HG03378 (cell line): ENCODE measurements around the gene MAD1L1.
"Not testable (repeated sequence)": the region's sequence is repeated elsewhere in the genome, so short reads cannot be mapped to it uniquely, and the experiment has no call there.

Experiments used
- ATAC-seq: cut with Tn5 transposase; IDR thresholded peaks from one replicate; pipeline ENCODE4 v1.9.1; 2021; ENCODE audit warnings: mild to moderate bottlenecking, moderate library complexity; ENCODE audit not compliant: unreplicated experiment

Gene MAD1L1

GRCh38 chr7:1978656-1979590 lies 253.8 kb downstream of the MAD1L1 start:
- ATAC-seq, result no peak

GRCh38 chr7:1977876-1978441 lies 254.8 kb downstream of the MAD1L1 start:
- ATAC-seq, result no peak

GRCh38 chr7:1977059-1977875 lies 255.5 kb downstream of the MAD1L1 start:
- no peak for ATAC-seq

DNA sequence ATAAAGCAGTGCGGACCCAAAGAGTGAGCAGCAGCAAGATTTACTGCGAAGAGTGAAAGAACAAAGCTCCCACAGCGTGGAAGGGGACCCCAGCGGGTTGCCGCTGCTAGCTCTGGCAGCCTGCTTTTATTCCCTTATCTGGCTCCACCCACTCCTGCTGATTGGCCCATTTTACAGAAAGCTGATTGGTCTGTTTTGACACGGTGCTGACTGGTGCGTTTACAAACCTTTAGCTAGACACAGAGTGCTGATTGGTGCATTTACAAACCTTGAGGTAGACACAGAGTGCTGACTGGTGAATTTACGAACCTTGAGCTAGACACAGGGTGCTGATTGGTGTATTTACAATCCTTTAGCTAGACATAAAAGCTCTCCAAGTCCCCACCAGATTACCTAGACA lies 256.2 kb downstream of the MAD1L1 start:
- ATAC-seq, result not testable (repeated sequence)

DNA sequence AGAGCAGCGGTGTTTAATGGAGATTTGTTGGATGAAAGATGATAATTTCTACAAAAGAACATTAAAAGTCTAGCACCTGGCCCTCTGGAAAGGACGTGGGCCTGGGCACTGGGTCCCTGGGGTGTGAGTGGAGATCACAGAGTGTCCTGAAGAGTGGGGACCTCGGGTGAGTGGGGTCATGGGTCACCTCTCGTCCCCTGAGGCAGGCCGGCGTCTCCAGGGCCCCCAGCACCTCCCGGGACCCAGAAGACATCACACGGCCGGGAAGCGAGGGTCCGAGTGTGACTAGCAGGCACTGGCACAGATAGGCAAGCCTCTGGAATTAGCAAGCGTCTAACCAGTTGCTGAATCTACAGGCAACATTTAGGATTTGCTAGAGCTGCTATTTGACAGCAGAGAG lies 257.2 kb downstream of the MAD1L1 start:
- ATAC-seq, result no peak

DNA sequence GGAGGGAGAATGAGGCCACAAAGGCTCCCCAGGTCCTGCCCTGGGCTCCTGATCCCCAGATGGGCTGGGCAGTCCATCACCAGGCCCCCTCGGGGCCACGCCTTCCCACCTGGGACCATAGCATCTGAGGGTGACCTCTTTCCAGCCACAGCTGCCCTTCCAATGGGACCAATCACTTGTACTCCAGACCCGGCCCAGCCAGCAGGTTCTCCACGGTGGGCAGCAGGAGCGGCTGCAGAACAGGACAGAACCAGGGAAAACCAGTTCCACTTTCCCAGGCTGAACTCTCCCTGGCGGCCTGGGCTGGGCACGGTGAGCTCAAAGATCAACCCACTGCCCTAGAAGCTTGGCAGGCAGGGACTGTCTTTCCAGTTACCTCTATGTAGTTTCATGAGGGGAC lies 257.6 kb downstream of the MAD1L1 start:
- ATAC-seq, result no peak

DNA sequence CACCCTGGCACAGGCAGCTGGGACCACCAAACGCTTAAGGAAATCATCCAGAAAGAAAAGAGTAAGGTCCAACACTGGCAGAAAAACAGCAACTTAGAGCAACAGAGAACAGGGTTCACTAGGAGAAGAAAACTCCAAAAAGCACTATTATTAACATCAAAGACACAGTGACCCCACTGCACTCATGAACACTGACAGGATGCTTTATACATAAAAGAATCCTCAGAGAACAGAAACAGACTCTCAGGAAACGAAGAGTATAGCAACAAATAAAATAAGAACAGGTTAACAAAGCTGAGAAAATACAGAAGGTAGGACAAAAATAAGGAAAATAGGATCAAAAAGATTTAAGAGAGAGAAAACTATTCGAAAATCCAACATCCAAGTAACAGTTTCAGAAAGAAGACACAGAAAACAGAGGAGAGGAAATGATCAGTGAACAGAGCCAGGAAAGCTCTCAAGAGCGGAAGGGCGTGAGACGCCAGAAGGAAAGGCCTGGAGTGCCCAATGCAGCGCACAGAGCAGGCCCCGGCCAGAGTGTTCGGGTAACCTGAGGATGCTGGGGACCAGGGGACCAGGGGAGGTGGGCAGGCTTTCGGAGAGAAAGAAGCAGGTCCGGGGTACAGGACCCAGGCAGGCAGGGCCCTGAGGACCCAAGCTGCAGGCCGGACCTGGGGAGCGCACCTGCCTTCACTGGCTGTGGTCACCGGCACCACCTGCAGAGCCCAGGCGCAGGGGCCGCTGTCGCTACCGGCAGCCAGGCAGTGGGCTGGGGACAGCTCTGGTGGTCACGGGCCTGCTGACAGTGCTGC lies 258.2 kb downstream of the MAD1L1 start:
- no peak for ATAC-seq

DNA sequence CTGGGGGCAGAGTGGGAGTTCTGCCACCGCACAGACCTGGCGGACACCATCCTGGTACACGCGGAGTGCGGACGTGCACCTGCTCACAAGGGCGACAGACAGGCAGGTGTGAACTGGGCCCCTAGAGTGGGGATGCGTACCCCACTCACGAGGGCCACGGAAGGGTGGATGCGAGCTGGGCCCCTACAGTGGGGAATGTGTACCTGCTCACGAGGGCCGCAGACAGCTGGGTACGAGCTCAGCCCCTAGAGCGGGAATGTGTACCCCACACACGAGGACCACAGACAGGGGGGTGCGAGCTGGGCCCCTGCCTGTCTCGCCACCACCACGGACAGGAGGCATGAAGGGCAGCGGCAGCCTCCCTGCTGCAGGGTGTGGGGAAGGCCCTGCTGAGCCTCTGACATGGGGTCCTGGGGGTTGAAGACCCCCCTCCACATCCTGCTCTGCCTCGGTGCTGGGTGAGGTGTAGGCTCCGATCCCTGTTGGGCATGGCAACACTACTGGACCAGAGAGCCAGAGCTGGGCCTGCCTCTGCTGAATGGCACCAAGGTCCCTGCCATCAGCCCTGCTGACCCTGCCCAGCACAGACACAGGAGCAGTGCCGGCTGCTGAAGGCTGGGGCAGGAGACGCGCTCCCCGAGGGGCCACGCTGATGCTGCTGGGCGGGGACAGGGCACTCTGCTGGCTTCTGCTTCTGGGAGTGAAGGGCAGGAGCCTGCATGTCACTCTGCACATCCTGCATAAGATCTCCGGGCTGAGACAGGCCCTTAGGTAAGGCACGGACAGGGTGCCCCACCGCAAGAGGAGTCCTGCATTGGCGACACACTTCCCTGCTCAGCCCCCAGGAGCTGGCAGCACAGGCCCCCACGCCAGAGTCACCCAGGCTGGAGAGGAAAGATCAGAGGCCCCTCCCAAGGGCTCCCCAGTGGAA lies 259.2 kb downstream of the MAD1L1 start:
- no peak for ATAC-seq

- no peak for ATAC-seq
These were observed 260.0 kb downstream of the MAD1L1 start for GRCh38 chr7:1972744-1973143.

GRCh38 chr7:1971946-1972654 lies 260.6 kb downstream of the MAD1L1 start:
- no peak for ATAC-seq

DNA sequence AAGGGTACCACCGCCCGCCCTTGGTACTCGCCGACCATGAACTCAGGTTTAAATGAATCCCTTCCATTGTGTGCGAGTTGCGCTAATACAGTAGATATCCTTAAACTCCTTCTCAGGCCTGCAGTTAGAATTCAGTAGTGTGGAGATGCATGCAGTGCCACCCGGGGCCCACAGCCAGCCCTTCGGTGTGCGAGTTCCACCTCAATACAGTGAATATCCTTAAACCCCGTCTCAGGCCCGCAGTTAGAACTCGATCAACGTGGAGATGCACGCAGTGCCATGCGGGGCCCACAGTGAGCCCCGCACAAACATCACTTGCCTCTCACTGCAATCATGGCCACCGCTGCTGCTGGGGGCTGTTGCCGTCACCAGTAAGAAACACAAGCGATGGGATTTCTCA lies 261.9 kb downstream of the MAD1L1 start:
- no peak for ATAC-seq

- ATAC-seq, result not testable (repeated sequence)
These were observed 262.5 kb downstream of the MAD1L1 start for GRCh38 chr7:1970285-1970660.

DNA sequence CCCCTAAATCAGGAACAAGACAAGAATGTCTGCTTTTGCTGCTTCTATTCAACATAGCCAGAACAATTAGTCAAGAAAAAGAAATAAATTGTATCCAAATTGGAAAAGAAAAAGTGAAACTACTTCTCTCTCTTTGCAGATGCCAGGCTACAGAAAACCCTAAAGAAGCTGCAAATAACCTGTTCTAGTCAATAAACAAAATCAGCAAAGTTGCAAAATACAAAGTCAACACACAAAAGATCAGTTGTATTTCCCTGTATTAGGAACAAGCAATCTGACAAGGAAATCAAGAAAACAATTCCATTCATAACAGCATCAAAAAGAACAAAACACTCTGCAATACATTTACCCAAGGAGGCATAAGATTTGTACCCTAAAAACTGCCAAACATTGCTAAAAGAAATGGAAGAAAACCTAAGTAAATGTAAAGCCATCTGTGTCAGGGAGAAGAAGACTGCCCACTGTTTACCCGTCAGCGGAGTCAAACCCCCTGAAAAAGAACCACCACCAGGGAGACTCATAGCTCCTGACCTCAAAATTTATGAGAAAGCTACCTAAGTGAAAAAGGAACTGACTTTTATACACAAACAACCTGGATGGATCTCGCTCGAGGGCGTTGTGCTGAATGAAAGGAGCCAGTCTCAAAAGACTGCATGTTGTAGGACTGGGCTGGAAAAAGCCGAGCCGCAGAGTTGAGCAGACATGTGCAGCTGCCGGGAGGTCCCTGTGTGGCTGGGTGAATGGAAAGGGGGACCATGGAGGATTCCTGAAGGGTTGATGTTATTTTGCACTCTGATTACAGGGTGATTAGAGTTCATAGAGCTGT lies 263.1 kb downstream of the MAD1L1 start:
- ATAC-seq, result no peak

DNA sequence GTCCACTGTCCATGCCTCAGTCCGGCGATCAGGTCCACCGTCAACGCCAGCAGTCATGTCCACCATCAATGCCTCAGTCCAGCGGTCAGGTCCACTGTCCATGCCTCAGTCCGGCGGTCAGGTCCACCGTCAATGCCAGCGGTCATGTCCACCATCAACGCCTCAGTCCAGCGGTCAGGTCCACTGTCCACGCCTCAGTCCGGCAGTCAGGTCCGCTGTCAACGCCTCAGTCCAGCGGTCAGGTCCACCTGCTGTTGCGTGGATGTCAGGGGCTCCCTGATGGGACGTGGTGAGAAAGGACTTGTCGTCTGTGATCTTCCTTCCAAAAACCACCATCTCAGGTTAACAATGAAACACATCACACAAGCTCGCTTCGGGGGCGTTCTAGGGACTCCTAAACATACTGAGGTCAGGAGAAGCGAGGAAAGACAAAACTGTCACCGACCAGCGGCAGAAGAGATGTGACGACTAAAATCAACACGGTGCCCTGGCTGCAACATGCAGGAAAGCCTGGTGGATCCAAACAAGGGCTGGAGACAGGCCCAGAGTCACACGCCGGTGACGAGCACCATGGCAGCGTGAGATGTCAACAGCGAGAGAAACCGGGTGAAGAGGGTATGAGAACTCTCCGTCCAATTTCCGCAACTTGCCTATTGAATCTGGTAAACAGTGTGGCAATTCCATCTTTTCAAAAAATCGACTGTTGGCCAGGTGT lies 264.2 kb downstream of the MAD1L1 start:
- ATAC-seq, result no peak

- ATAC-seq, result no peak
These were observed 265.0 kb downstream of the MAD1L1 start for GRCh38 chr7:1967512-1968396.

DNA sequence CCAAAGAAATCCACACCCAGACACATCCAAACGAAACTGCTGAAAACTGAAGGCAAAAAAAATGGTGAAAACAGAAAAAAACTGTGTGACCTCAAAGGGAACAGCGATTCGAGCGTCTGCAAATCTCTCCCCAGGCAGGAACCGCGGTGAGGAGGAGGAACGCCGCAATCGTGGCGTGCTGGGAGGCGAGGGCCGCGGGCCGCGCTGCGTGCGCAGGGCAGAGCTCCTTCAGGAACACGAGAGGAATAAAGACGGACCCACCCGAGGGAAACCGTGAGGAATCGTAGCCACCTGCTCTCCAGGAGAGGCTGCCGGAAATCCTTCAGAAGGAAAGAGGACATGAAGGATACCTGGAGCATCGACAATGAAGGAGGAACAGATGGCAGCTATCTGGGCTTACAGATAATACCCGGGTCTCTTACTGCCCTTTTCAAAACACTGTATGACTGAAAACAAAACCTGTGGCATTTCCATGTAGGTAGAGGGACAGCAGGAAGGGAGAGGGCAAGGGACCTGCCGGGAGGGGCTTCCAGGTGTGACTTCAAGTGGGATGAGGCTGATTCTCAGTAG lies 266.0 kb downstream of the MAD1L1 start:
- no peak for ATAC-seq
